ENCODE measurements around the gene MED10.
"Not testable (repeated sequence)": the region's sequence is repeated elsewhere in the genome, so short reads cannot be mapped to it uniquely, and the experiment has no call there.

Gene MED10

DNA sequence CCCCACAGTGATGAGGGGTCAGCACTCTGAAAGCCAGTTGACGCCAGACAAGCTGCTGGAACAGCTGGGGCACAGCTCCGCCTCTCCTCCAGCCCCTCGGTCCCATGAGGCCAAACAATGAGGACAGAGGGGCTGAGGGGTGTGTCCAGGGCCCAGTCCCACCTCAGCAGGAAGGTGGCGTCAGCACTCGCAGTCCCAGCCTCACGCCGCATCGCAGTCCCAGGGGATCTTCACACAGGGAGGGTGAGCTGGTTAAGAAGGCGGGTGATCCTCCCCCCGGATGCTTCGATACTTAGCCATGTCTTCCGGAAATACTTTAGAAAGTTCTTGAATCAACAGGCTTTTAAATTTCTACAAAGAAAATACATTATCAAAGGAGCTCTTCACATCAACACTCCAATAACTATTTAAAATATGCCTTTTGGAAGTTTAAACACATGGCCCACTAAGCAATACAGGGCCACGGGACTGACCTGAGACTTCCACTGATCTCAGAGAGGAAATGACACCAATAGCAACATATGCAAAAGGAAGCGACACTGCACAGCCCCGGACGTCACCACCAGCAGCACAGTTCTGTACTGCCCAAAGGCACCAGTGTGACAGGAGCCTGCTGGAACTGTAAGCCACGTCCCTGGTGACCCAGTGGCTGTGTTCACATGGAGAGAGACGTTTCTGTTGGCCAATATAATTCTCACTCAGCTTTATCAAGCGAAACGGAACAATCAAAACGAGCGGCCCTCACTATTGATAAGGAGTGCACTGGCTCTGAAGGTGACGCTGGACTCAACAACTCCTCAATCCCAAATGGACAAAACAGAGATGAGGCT, 5.9 kb downstream of the MED10 start:
- H3K36me3 ChIP-seq (ENCODE audit: control insufficient read depth, insufficient read depth, low read length), result peaks cover 81% of the 10 kb centered on the region
- no peaks in the 10 kb centered on the region for H3K9me3 ChIP-seq (ENCODE audit: control insufficient read depth, low read length)
- 87 to 93% methylated on average over 11 to 21 of the region's 23 CpGs for WGBS, 2 experiments (ENCODE audit: insufficient coverage in 2 of 2)
- no peak overlapping the region for H3K27ac ChIP-seq (ENCODE audit: low read depth, low read length, severe bottlenecking)
- H3K4me1 ChIP-seq (ENCODE audit: control insufficient read depth, insufficient read depth, low read length, poor library complexity, severe bottlenecking), result peaks cover 6% of the 10 kb centered on the region
- H3K4me3 ChIP-seq (ENCODE audit: extremely low read depth, insufficient read depth, low read length, poor library complexity, severe bottlenecking), result no peak overlapping the region

DNA sequence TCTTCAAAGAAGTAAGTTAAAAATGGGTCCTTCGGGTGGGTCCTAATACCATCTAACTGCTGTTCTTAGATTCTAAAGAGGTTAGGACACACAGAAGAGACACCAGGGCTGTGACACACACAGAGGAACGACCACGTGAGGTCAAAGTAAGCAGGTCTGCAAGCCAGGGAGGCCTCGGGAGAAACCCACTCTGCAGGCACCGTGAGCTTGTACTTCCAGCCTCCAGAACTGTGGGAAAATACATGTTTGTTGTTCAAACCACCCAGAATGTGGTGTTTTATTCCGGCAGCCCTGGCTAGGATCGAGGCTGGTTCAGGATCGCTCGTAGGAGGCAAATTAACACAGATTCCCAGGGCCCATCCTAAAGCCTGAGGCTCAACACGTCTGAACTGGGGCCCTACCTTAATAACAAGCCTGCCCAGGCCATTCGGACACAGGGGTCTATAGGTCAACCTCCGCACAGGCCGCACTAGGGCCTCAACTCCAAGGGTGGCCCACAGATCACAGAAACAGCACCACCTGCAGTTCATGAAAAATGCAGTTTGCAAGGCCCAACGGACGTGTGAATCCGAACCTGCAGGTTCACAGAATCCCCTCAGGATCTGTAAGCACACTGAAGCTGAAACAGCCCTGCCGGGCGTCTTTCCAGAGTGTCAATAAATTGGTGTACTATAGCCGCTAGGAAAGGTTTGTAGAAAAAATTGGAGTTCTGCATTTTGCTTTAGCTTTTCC, 7.1 kb downstream of the MED10 start:
- Histone ChIP-seq H3K36me3 (ENCODE audit: control insufficient read depth, insufficient read depth, low read length) (peaks cover 74% of the 10 kb centered on the region), H3K4me3 (ENCODE audit: extremely low read depth, insufficient read depth, low read length, poor library complexity, severe bottlenecking) (no peak overlapping the region), H3K27ac (ENCODE audit: low read depth, low read length, severe bottlenecking) (no peak overlapping the region), H3K4me1 (ENCODE audit: control insufficient read depth, insufficient read depth, low read length, poor library complexity, severe bottlenecking) (no peaks in the 10 kb centered on the region), H3K9me3 (ENCODE audit: control insufficient read depth, low read length) (no peaks in the 10 kb centered on the region)
- 96% methylated on average over 16 of the region's 19 CpGs for WGBS, 2 experiments (ENCODE audit: insufficient coverage in 2 of 2)

DNA sequence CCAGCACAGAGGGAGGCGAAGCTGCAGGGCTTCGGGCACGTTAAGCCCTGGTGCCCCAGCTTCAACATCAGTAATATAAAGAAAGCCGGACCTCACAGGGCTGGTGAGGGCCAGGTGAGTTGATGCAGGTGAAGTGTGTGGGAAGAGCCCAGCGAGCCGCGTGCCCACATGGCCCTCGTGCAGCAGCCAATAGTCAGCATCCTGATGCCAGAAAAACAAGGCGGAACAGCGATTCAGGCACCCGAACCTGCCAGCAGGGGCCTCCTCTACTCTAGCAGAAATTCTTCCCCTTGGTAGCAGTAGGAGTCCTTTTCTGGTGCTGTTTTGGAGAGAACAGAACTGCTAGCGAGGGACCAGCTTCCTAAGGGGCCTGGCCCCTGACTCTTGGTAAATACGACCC, 7.8 kb downstream of the MED10 start:
- 95 to 96% methylated on average over 7 to 9 of the region's 13 CpGs for WGBS, 2 experiments (ENCODE audit: insufficient coverage in 2 of 2)
- no peak overlapping the region for H3K27ac ChIP-seq (ENCODE audit: low read depth, low read length, severe bottlenecking)
- no peaks in the 10 kb centered on the region for H3K9me3 ChIP-seq (ENCODE audit: control insufficient read depth, low read length)
- no peak overlapping the region for H3K4me3 ChIP-seq (ENCODE audit: extremely low read depth, insufficient read depth, low read length, poor library complexity, severe bottlenecking)
- H3K4me1 ChIP-seq (ENCODE audit: control insufficient read depth, insufficient read depth, low read length, poor library complexity, severe bottlenecking), result peaks cover 3% of the 10 kb centered on the region
- H3K36me3 ChIP-seq (ENCODE audit: control insufficient read depth, insufficient read depth, low read length), result peaks cover 67% of the 10 kb centered on the region

DNA sequence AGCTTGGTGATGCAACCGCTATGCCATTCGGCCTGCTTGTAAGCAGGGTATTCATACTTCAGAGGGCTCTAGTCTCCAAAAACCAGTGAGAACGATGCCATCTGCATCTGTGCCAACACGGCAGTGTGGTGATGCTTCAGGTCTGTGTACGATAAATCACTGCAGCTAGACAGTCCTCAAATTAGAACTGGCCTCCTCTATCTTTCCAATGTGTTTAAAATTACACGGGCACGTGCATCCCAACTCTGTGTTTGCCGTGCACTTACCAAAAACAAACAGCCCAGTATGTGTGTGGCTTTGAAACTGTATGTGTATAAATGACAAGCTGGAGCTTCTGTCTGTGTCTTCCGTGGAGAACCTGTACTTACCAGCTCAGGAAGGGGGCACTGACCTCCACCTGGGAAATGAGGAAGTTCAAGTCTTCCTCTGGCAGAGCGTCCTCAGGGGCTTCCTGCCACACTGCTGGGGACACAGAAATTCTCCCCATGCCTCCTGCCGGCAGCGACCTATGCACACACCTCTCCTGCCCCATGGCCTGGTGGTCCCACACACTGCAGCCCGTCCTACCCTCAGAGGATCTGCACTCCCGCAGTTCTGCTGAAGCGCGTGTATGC, 12.3 kb downstream of the MED10 start:
- peaks cover 26% of the 10 kb centered on the region for H3K36me3 ChIP-seq (ENCODE audit: control insufficient read depth, insufficient read depth, low read length)
- H3K9me3 ChIP-seq (ENCODE audit: control insufficient read depth, low read length), result no peaks in the 10 kb centered on the region
- no peak overlapping the region for H3K27ac ChIP-seq (ENCODE audit: low read depth, low read length, severe bottlenecking)
- WGBS, 2 experiments (ENCODE audit: insufficient coverage in 2 of 2), result 74 to 85% methylated on average over 9 to 13 of the region's 16 CpGs
- H3K4me3 ChIP-seq (ENCODE audit: extremely low read depth, insufficient read depth, low read length, poor library complexity, severe bottlenecking), result no peak overlapping the region
- peaks cover 3% of the 10 kb centered on the region for H3K4me1 ChIP-seq (ENCODE audit: control insufficient read depth, insufficient read depth, low read length, poor library complexity, severe bottlenecking)

DNA sequence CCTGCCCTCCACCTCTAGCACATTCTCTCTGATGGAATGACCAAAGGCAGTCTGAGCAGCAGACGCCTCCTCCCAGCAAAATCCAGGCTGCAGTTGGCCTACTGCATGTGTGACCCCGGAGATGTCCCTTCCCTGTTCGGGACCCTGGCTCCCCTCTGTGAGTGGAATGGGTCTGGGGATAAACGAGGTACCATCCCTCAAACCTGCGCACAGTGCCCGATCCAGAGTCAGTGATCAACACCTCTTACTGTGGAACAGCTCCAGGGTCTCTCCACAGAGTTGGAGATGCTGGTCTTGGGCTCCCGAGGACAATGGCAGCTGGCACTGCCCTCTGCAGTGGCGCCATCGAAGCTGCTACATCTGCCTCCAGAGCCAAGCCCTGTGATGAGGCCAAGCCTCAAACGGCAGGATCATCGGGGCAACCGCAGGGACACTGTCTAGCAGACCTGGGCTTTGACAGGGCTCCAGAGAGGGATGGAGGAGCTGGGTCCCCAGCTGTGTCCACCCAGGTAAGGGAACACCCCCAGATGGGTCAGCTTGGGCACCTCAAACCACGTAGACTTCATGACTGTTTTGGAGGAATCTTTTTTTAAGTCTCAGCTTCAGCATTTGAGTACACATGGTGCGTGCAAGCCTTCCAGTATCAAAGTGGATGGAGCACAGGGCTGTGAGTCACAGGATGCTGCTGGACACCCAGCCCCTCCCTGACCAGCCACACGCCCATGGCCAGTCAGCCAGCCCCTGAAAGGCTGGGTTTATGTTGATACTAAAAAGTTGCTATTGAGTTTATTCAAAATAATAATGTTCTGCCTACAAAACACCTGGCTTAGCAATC, 13.0 kb downstream of the MED10 start:
- WGBS, 2 experiments (ENCODE audit: insufficient coverage in 2 of 2), result 87 to 89% methylated on average over 12 of the region's 15 CpGs
- Histone ChIP-seq H3K9me3 (ENCODE audit: control insufficient read depth, low read length) (no peaks in the 10 kb centered on the region), H3K36me3 (ENCODE audit: control insufficient read depth, insufficient read depth, low read length) (peaks cover 19% of the 10 kb centered on the region), H3K4me3 (ENCODE audit: extremely low read depth, insufficient read depth, low read length, poor library complexity, severe bottlenecking) (no peak overlapping the region), H3K4me1 (ENCODE audit: control insufficient read depth, insufficient read depth, low read length, poor library complexity, severe bottlenecking) (peaks cover 3% of the 10 kb centered on the region), H3K27ac (ENCODE audit: low read depth, low read length, severe bottlenecking) (no peak overlapping the region)

DNA sequence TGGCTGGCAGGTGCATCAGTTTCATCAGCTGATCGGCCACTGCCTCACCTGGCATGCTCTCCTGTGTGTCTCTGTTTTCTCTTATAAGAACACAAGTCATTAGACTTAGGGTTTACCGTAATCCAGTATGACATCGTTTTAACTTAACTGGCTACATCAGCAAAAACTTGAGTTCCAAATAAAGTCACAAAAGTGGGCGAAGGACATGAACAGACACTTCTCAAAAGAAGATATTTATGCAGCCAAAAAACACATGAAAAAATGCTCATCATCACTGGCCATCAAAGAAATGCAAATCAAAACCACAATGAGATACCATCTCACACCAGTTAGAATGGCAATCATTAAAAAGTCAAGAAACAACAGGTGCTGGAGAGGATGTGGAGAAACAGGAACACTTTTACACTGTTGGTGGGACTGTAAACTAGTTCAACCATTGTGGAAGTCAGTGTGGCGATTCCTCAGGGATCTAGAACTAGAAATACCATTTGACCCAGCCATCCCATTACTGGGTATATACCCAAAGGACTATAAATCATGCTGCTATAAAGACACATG, 14.8 kb downstream of the MED10 start:
- 86 to 89% methylated on average over 3 of the region's 5 CpGs for WGBS, 2 experiments (ENCODE audit: insufficient coverage in 2 of 2)
- not testable (repeated sequence) for H3K9me3 ChIP-seq (ENCODE audit: control insufficient read depth, low read length); H3K36me3 ChIP-seq (ENCODE audit: control insufficient read depth, insufficient read depth, low read length); H3K27ac ChIP-seq (ENCODE audit: low read depth, low read length, severe bottlenecking); H3K4me1 ChIP-seq (ENCODE audit: control insufficient read depth, insufficient read depth, low read length, poor library complexity, severe bottlenecking); H3K4me3 ChIP-seq (ENCODE audit: extremely low read depth, insufficient read depth, low read length, poor library complexity, severe bottlenecking)

DNA sequence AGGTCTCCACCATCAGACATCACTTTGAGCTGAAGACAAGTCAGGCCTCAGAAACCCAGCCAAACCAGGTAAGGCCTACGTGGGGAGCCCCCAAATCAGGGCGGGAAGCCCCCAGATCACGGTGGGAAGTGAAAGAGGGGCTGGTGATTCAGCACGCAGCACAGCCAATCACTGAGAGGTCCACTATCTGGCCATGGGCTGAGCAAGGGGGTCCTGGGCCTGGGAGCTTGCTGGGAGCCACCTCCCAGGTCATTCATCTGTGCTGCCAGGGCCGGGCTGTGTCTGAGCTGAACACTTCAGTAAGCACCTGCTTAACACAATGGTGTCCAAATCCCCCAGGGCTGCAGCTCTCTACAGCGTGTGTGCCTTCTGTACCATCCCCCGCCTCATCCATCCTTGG, 15.5 kb downstream of the MED10 start:
- Histone ChIP-seq H3K9me3 (ENCODE audit: control insufficient read depth, low read length) (no peaks in the 10 kb centered on the region), H3K4me3 (ENCODE audit: extremely low read depth, insufficient read depth, low read length, poor library complexity, severe bottlenecking) (no peak overlapping the region), H3K36me3 (ENCODE audit: control insufficient read depth, insufficient read depth, low read length) (no peaks in the 10 kb centered on the region), H3K27ac (ENCODE audit: low read depth, low read length, severe bottlenecking) (no peak overlapping the region), H3K4me1 (ENCODE audit: control insufficient read depth, insufficient read depth, low read length, poor library complexity, severe bottlenecking) (peaks cover 3% of the 10 kb centered on the region)
- 74 to 95% methylated on average over 4 to 5 of the region's 7 CpGs for WGBS, 2 experiments (ENCODE audit: insufficient coverage in 2 of 2)

DNA sequence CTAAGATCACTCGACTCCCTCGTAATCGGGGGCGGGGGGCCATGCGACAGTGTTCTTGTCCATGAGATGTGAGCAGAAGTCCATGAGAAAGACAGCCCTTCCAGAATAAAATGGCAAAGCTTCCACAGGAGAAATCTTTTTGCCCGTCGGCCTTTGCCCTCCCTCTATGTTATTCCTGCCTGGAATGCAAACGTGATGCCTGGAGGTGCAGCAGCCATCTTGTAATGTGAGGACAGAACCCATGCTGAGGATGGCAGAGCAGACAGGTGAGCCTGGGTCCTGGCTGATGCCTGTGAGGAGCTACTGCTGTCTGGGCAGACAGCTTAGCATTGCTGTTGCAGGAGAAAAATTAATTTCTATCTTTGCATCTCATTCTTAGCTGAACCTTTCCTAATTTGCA, 17.2 kb downstream of the MED10 start:
- no peak overlapping the region for H3K27ac ChIP-seq (ENCODE audit: low read depth, low read length, severe bottlenecking)
- H3K4me3 ChIP-seq (ENCODE audit: extremely low read depth, insufficient read depth, low read length, poor library complexity, severe bottlenecking), result no peak overlapping the region
- WGBS, 2 experiments (ENCODE audit: insufficient coverage in 2 of 2), result 78 to 83% methylated on average over 5 to 8 of the region's 8 CpGs
- H3K4me1 ChIP-seq (ENCODE audit: control insufficient read depth, insufficient read depth, low read length, poor library complexity, severe bottlenecking), result peaks cover 3% of the 10 kb centered on the region
- no peaks in the 10 kb centered on the region for H3K36me3 ChIP-seq (ENCODE audit: control insufficient read depth, insufficient read depth, low read length)
- H3K9me3 ChIP-seq (ENCODE audit: control insufficient read depth, low read length), result no peaks in the 10 kb centered on the region

DNA sequence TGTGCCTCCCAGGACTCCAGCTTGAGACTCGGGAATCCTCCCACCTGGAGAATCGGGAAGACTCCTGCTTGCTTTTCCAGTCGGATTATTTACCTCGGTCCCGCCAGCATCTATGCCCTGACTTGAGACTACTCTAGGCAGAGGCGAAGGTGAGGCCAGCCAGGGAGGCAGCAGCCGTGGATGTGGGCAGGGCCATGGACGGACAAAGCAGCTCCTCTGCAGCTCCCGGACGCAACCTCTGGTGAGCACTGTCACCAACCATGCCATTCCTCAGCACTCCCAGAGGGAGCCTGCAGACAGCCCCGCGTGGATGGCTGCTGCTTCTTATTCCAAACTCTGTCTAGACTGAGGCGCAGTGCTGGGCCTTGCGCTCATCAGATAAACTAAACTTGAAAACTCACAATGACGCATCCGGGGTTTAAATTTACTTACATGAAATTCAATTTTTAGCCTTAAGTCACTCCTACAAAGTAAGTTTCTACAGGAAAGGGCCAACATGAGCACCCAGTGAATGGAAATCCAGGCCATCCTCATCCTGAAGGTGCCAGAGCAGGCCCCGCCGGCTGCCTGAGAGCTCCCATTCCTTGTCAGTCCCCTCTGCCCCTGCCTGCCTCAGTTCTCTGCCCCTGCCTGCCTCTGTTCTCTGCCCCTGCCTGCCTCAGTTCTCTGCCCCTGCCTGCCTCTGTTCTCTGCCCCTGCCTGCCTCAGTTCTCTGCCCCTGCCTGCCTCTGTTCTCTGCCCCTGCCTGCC, 17.8 kb downstream of the MED10 start:
- 76 to 82% methylated on average over 16 to 18 of the region's 18 CpGs for WGBS, 2 experiments (ENCODE audit: insufficient coverage in 2 of 2)
- H3K9me3 ChIP-seq (ENCODE audit: control insufficient read depth, low read length), result no peaks in the 10 kb centered on the region
- H3K27ac ChIP-seq (ENCODE audit: low read depth, low read length, severe bottlenecking), result no peak overlapping the region
- no peaks in the 10 kb centered on the region for H3K4me1 ChIP-seq (ENCODE audit: control insufficient read depth, insufficient read depth, low read length, poor library complexity, severe bottlenecking)
- H3K4me3 ChIP-seq (ENCODE audit: extremely low read depth, insufficient read depth, low read length, poor library complexity, severe bottlenecking), result no peak overlapping the region
- no peaks in the 10 kb centered on the region for H3K36me3 ChIP-seq (ENCODE audit: control insufficient read depth, insufficient read depth, low read length)

All from mesodermal cell (in vitro differentiated cells).